ENCODE data around the gene GNA12.

The GNA12 gene

DNA sequence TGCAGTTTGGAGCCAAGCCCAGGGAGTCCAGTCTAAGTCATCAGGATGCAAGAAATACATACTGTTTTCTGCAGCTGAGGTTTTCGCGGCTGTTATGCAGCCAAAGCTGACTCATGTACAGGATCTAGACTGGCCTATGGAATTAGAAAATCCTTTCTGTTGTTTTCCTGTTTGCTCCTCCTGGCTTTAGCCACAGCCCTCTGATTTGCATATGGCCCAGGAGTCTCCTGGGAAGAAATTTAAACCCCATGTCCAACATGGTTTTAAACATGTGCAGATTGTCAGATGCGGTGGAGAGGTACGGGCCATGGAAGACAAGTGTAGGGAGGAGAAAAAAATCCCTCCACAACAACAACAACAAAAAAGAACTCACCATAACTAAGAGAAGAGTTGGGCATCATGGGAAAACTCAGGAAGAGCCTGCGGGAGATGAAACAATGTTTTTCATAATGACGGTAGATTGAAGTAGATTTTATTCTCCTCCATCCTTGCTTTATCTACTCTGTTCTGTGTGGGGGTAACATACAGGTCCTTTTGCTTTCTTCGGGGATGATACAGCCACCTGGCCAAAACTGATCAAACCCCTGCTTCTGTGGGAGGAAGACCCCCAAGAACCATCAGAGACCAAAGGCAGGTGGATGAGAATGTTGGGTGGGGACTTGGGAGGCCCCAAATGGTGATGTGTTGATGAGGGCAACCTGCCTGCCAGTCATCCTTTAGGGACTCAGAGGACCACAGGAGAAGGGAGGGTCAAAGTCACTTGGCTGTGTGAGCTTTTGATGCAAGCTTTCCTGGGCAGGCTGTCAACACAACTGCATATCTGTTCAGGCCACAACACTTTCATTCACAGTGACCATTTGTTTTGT lies 29.8 kb upstream of the GNA12 start:
- TF ChIP-seq GATA3 (IDR thresholded peaks at IDR 0.05; ENCODE audit: low read depth, low read length) (no peak), GATA2 (IDR thresholded peaks at IDR 0.05; ENCODE audit: low read depth, low read length) (no peak)

DNA sequence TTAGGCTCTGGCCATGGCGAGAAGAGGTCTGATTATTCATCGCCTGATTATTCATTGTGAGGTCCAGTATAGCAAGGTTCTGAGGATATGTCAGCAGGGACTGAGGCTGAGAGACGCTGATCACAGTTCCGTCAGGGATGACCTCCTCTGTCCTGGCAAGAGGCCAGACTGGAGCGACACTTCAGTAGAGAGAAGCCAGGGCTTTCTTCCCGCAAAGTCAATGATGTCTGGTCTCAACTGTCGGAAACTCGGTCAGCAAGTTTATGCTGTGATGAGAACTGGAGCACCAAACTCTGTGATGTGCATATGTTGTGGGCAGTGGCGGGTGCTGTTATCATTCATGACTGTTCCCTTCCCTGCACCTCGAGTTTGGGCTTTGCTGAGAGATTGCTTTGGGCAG lies 29.0 kb upstream of the GNA12 start:
- no peak for TF ChIP-seq GATA3 (IDR thresholded peaks at IDR 0.05; ENCODE audit: low read depth, low read length)
- TF ChIP-seq GATA2 (IDR thresholded peaks at IDR 0.05; ENCODE audit: low read depth, low read length) = no peak

DNA sequence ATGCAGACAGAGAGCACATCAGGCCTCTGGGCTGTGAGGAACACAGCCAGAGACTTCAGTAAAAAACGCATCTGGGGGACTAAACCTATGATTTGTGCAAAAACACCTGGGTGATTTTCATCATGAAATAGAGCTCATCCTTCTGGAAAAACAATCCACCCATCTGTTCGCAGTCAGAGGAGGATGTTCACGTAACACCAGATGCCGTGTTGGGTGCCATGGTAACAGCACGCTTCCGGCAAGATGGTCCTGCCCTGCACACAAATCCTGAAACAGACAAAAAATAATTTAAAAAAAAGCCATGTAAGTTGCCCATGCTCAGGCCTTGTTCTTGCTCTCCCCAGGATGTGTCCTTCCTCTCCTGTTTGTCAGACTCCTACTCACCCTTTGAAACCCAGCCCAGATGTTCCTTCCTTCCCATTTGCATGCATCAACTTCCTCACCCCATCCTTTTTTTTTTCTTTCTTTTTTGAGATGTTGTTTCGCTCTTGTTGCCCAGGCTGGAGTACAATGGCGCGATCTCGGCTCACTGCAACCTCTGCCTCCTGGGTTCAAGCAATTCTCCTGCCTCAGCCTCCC lies 28.3 kb upstream of the GNA12 start:
- TF ChIP-seq GATA2 (IDR thresholded peaks at IDR 0.05; ENCODE audit: low read depth, low read length) (no peak), GATA3 (IDR thresholded peaks at IDR 0.05; ENCODE audit: low read depth, low read length) (no peak)

DNA sequence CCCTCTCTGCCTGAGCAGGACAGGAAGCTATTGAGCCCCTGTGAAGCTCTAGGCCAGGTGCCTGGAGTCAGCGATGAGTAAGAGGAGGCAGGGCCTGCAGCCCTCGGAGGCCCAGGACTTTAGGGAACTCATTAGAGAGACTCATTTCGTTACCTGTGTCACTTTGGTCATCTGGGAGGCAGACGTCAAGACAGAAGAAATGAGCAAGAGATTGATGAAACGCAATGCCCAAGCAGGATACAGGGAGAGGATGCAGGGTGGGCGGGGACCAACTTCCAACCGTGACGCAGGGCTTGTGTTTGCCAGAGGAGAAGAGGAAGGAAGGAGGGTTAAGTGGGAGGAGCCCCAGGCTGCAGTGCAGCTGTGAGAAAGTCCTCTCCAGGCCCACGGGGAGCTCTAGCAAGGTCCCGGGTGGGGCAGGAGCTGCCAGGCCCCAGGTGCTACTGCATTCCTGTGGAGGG lies 26.4 kb upstream of the GNA12 start:
- TF ChIP-seq GATA2 (IDR thresholded peaks at IDR 0.05; ENCODE audit: low read depth, low read length) (no peak), GATA3 (IDR thresholded peaks at IDR 0.05; ENCODE audit: low read depth, low read length) (no peak)

DNA sequence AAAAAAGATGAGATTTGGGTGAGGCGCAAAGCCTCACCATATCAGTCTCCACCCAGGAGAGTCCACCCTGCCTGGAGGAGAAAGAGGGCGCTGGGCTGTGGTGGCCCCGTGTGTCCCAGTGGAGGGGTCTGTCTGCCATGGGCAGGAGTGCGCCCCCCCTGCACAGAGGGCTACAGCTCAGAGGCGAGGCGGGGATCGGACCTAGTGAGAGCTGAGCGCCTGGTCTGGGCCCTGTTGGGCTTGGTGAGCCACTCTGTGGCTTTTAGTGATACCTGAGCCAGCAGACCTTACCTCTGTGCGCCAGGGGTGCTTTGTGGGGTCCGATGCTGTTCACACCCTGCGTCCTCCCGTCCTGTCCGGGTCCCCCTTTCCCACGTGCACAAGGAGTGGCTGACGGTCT lies 25.9 kb upstream of the GNA12 start:
- TF ChIP-seq GATA2 (IDR thresholded peaks at IDR 0.05; ENCODE audit: low read depth, low read length) (no peak), GATA3 (IDR thresholded peaks at IDR 0.05; ENCODE audit: low read depth, low read length) (no peak)

DNA sequence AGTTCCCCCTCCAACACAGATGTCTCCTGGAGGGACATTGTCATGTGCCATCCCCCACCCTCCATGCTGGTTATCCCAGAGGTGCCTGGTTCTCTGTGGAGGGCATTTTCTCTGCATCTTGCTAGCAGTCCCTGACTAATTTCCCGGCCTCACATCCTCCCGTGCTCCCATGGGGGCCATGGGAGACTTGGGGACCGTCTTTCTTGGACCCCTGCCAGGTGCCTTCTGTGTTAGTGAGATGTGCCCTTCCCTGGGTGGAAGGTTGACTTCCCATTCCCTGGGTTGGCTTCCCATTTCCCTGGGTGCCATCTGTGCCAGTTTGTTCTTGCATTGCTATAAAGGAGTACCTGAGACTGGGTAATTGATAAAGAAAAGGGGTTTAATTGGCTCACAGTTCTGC lies 22.5 kb upstream of the GNA12 start:
- TF ChIP-seq GATA3 (IDR thresholded peaks at IDR 0.05; ENCODE audit: low read depth, low read length) (no peak), GATA2 (IDR thresholded peaks at IDR 0.05; ENCODE audit: low read depth, low read length) (no peak)

DNA sequence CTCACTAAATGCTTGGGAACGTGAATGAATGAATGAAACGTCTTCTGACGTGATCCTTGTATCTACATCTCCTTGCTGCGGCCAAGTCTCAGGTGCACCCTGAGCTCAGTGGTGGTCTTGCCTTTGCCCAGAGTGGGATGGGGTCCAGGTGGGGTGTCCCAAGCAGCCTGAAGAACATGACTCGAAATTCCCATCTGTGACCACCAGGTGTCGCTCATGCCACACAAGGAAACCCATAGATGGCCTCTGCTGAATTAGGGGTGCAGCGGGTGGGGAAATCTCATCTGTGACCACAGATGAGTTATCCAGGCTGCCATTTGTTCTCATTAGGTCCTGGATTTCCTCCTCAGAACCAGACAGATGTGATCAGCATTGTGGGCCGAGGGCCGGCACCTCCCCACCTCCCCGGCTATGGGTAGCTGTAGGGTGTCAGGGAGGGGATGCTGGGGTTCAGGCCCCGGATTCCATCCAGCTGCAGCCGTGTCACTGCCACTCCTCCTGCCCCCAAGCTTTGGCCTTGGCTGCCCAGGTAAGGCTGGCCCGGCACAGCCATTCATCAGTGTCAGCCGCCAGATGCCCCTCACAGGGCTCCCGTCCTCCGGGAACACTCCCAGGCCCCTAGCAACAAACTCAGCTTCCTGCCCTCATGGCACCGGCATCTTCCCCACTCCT lies 21.0 kb upstream of the GNA12 start:
- TF ChIP-seq GATA2 (IDR thresholded peaks at IDR 0.05; ENCODE audit: low read depth, low read length) = no peak

DNA sequence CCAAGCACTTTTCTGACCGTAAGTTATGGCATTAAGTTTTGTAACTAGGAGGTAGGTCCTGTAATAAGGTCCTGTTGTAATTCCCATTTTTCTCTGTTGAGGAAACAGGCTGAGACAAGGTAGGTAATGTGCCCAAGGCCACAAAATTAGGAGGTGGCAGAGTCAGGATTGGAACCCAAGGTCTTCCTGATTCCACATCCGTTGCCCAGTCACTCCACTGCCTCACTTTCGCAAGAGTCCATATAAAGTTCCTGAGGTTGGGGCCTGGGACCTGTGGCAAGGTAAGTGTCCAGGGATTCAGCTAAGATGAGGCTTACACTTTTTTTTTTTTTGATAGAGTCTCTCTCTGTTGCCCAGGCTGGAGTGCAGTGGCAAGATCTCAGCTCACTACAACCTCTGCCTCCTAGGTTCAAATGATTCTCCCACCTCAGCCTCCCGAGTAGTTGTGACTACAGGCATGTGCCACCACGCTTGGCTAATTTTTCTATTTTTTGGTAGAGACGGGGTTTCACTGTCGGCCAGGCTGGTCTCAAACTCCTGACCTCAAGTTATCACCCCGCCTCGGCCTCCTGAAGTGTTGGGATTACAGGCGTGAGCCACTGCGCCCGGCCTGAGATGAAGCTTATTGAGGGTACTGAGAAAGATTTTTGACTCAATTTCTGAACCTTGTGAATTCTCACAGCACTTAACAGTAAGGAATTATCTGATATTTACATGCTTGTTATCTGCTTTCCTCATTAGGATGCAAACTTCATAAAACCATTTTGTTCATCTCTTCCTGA lies 20.3 kb upstream of the GNA12 start:
- TF ChIP-seq GATA2 (IDR thresholded peaks at IDR 0.05; ENCODE audit: low read depth, low read length) (no peak), GATA3 (IDR thresholded peaks at IDR 0.05; ENCODE audit: low read depth, low read length) (no peak)

DNA sequence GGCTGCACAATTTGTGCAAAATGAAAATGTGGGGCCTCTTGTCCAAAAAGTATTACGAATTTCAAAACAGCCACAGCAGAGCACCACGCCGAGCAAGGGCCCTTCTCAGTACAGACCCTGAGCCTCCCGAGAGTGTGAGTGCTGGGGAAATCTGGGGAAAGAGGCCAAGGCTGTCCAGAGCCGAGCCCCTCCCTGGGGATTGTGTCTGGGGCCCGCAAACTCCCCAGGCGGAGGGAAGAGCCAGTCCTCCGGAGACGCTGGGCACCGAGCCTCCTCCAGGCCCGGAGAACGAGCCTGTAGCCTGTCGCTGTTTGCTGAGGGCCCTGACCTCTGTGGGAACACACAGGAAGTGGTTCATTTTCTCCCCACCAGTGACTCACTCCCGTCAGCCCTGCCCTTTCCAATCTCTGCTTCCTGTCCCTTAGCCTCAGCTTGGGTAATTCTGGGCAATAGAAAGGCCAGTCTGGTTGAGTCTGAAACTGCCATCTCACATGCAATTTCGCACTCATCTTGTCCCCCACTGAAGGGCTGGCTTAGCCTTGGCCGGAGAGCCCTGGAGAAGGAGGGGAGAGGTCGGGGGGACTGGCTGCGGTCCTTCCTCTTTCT lies 19.5 kb upstream of the GNA12 start:
- TF ChIP-seq GATA2 (IDR thresholded peaks at IDR 0.05; ENCODE audit: low read depth, low read length) (no peak), GATA3 (IDR thresholded peaks at IDR 0.05; ENCODE audit: low read depth, low read length) (no peak)

DNA sequence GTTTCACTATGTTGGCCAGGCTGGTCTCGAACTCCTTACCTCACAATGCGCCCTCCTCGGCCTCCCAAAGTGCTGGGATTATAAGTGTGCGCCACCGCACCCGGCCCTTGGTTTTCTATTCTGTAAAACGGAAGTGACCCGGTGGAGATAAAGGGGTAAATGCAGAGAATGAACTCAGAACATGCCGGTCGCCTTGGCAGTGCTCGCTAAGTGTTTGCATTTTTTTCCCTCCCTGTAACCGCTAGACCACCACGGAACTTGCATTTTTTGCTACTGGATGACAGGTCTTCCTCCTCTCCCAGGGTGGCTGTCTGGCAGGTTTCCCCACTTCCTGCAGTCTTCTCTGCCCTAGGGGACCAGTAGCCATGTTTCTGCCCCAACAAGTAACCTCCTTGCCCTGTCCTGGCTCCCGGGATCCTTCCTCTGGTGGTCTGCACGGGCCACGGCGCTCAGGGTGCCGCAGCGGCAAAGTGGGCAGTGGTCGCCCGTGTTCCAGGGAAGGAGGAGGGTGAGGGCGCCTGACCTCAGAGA lies 18.8 kb upstream of the GNA12 start:
- TF ChIP-seq GATA3 (IDR thresholded peaks at IDR 0.05; ENCODE audit: low read depth, low read length) = no peak
- TF ChIP-seq GATA2 (IDR thresholded peaks at IDR 0.05; ENCODE audit: low read depth, low read length) = no peak

DNA sequence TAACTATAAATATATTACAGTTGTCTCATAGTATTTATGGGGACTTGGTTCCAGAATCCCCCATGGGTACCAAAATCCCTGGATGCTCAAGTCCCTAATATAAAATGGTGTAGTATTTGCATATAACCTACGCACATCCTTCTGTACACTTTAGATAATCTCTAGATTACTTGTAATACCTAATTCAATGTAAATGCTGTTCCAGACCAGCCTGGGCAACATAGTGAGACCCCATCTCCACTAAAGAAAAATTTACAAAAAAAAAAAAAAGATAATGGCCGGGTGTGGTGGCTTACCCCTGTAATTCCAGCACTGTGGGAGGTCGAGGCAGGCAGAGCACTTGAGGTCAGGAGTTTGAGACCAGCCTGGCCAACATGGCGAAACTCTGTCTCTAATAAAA lies 17.4 kb upstream of the GNA12 start:
- no peak for TF ChIP-seq GATA3 (IDR thresholded peaks at IDR 0.05; ENCODE audit: low read depth, low read length)
- no peak for TF ChIP-seq GATA2 (IDR thresholded peaks at IDR 0.05; ENCODE audit: low read depth, low read length)

DNA sequence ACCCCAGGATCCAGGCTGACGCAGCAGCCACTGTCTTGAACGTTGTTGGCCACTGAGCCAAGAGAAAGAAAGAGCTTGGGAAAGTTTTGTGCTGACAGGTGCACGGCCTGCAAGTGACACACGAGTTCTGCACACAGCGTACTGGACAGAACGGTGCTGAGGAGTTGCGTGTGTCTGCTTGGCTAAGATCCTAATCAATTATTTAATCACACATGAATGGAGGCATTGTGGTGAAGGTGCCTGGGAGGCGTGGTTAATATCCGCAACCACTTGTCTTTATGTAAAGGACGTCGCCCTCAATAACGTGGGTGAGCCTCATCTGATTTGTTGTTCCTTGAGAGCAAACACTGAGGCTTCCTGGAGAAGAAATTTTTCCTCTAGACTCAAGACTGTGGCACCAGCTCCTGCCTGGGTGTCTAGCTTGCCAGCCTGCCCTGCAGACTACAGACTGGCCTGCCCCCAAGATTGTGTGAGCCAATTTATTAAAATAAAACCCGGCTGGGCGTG lies 16.6 kb upstream of the GNA12 start:
- TF ChIP-seq GATA3 (IDR thresholded peaks at IDR 0.05; ENCODE audit: low read depth, low read length) = no peak
- TF ChIP-seq GATA2 (IDR thresholded peaks at IDR 0.05; ENCODE audit: low read depth, low read length) = peak; percentile 42; the same call in 1 of the 2 replicates

DNA sequence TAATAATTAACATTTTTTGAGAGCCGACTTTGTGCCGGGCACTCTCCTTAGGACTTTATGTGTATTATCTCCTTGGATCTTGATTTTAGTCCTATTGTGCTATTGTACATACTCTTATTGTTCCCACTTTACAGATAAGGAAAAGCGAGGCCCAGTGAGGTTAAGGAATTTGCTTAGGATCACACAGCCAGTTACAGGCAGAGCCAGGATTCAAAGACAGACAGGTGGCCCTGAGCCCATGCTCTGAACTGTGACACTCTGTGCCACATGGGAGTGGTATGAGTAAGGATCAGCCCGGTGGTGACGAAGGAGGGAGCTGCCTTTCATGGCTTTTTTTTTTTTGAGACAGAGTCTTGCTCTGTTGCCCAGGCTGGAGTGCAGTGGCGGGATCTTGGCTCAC lies 15.8 kb upstream of the GNA12 start:
- TF ChIP-seq GATA3 (IDR thresholded peaks at IDR 0.05; ENCODE audit: low read depth, low read length) = no peak
- TF ChIP-seq GATA2 (IDR thresholded peaks at IDR 0.05; ENCODE audit: low read depth, low read length) = no peak

Data from SH-SY5Y (cell line).